ENCODE measurements around the gene ATP8A2. TPM values are rescaled to one million over a fixed set of nuclear protein-coding genes. Genes with fewer than 3 reads are reported as not detected.
"Not testable (repeated sequence)": the region's sequence is repeated elsewhere in the genome, so short reads cannot be mapped to it uniquely, and the experiment has no call there.

ATP8A2 gene
- total RNA-seq, 4 donors from 2014 or later = not detected

- intact Hi-C loops (cut with DNase I; ENCODE audit: low total_unique reads) = loop anchor here (2.0 kb wide), 1 partner anchor 487 kb away; no protein-coding TSS in a partner anchor
- H3K4me1 ChIP-seq = peaks cover 0 to 5% of the 10 kb centered on the region in 2 donors
- ATAC-seq (peak; percentile 77 to 85), DNase-seq (no peak)
- H3K27ac ChIP-seq = peak overlapping the region in 1 of 4 donors; percentile 22
- in situ Hi-C loops (cut with MboI; ENCODE audit: low sequenced_read_pairs in 4 of 4) = loop anchor here in 2 of 4 donors (5.0 kb wide), 1 partner anchor 490 kb away; no protein-coding TSS in a partner anchor
- TF ChIP-seq CTCF (IDR thresholded peaks at IDR 0.05 in 4 of 5, conservative IDR thresholded peaks at IDR 0.05 in 1 of 5) (no peak), POLR2A (IDR thresholded peaks at IDR 0.05) (no peak)
- no peak overlapping the region for H3K4me3 ChIP-seq
- H3K27me3 ChIP-seq = no peaks in the 10 kb centered on the region
- no peaks in the 10 kb centered on the region for H3K36me3 ChIP-seq
- no peaks in the 10 kb centered on the region for H3K9me3 ChIP-seq
Measured at GRCh38 chr13:26061947-26062346, 690.2 kb downstream of the ATP8A2 start.

GRCh38 chr13:26062853-26063444 is 691.2 kb downstream of the ATP8A2 start:
- Histone ChIP-seq H3K9me3 (no peaks in the 10 kb centered on the region), H3K4me1 (peaks cover 0 to 5% of the 10 kb centered on the region in 2 donors), H3K4me3 (no peak overlapping the region), H3K27me3 (no peaks in the 10 kb centered on the region), H3K27ac (no peak overlapping the region), H3K36me3 (no peaks in the 10 kb centered on the region)
- TF ChIP-seq POLR2A (IDR thresholded peaks at IDR 0.05) (no peak), CTCF (IDR thresholded peaks at IDR 0.05 in 4 of 5, conservative IDR thresholded peaks at IDR 0.05 in 1 of 5) (peak; percentile 22 to 71 (median 49))
- ATAC-seq (peak; percentile 34 to 60), DNase-seq (no peak)
- in situ Hi-C loops (cut with MboI; ENCODE audit: low sequenced_read_pairs in 4 of 4) = loop anchor here in 2 of 4 donors (5.0 kb wide), 1 partner anchor 491 kb away; no protein-coding TSS in a partner anchor
- intact Hi-C loops (cut with DNase I; ENCODE audit: low total_unique reads) = loop anchor here (2.0 kb wide), 1 partner anchor 488 kb away; no protein-coding TSS in a partner anchor

- H3K27me3 ChIP-seq; DNase-seq; H3K27ac ChIP-seq; H3K4me1 ChIP-seq; H3K9me3 ChIP-seq; H3K36me3 ChIP-seq; ATAC-seq; intact Hi-C loops (cut with DNase I; ENCODE audit: low total_unique reads); H3K4me3 ChIP-seq: not testable (repeated sequence)
- in situ Hi-C loops (cut with MboI; ENCODE audit: low sequenced_read_pairs in 4 of 4) = loop anchor here in 2 of 4 donors (5.0 kb wide), 1 partner anchor 494 kb away; no protein-coding TSS in a partner anchor
Measured at GRCh38 chr13:26066492-26066891, 694.7 kb downstream of the ATP8A2 start.

GRCh38 chr13:26067601-26068000 is 695.8 kb downstream of the ATP8A2 start:
- H3K4me3 ChIP-seq = no peak overlapping the region
- H3K36me3 ChIP-seq = no peaks in the 10 kb centered on the region
- no peaks in the 10 kb centered on the region for H3K4me1 ChIP-seq
- intact Hi-C loops (cut with DNase I; ENCODE audit: low total_unique reads) (no loop called here), in situ Hi-C loops (cut with MboI; ENCODE audit: low sequenced_read_pairs in 4 of 4) (loop anchor here in 2 of 4 donors (5.0 kb wide), 1 partner anchor 495 kb away; no protein-coding TSS in a partner anchor)
- ATAC-seq (no peak), DNase-seq (no peak)
- no peak overlapping the region for H3K27ac ChIP-seq
- no peak for TF ChIP-seq CTCF (IDR thresholded peaks at IDR 0.05 in 4 of 5, conservative IDR thresholded peaks at IDR 0.05 in 1 of 5)
- H3K27me3 ChIP-seq = no peaks in the 10 kb centered on the region
- no peaks in the 10 kb centered on the region for H3K9me3 ChIP-seq

- H3K9me3 ChIP-seq; intact Hi-C loops (cut with DNase I; ENCODE audit: low total_unique reads); H3K36me3 ChIP-seq; H3K4me1 ChIP-seq; DNase-seq; H3K4me3 ChIP-seq; H3K27me3 ChIP-seq; H3K27ac ChIP-seq; ATAC-seq: not testable (repeated sequence)
- in situ Hi-C loops (cut with MboI; ENCODE audit: low sequenced_read_pairs in 4 of 4) = loop anchor here in 2 of 4 donors (5.0 kb wide), 1 partner anchor 496 kb away; no protein-coding TSS in a partner anchor
Measured at GRCh38 chr13:26068372-26068771, 696.6 kb downstream of the ATP8A2 start.

- not testable (repeated sequence) for ATAC-seq
Measured at GRCh38 chr13:26069642-26070041, 697.9 kb downstream of the ATP8A2 start.

More at GRCh38 chr13:26069642-26070041, 697.9 kb downstream of the ATP8A2 start:
- H3K27ac ChIP-seq; H3K36me3 ChIP-seq; H3K4me3 ChIP-seq; intact Hi-C loops (cut with DNase I; ENCODE audit: low total_unique reads); H3K4me1 ChIP-seq; H3K27me3 ChIP-seq; DNase-seq; H3K9me3 ChIP-seq: not testable (repeated sequence)
- in situ Hi-C loops (cut with MboI; ENCODE audit: low sequenced_read_pairs in 4 of 4) = loop anchor here in 2 of 4 donors (5.0 kb wide), 1 partner anchor 497 kb away; no protein-coding TSS in a partner anchor
